Adrenal gland (tissue), 12 donors: ENCODE data around the gene WWOX. TPM values are rescaled to one million over a fixed set of nuclear protein-coding genes. Genes with fewer than 3 reads are reported as not detected.

Source experiments
- DNase-seq, 7 donors: peaks; one replicate each; pipeline ENCODE4 v3.0.0-alpha.2; 2019 to 2020
- H3K27ac ChIP-seq, 5 donors: fragments of 200-600 bp; sonication (generic) in 4 of 5; 1 replicate in 3 of 5; 2 replicates in 2 of 5; pipeline versions ENCODE4 v1.5.1 to v1.8.0; 2016 to 2020; ENCODE audit warnings: mild to moderate bottlenecking in 1 of 5
- H3K27me3 ChIP-seq: fragments of 200-600 bp; 2 replicates; pipeline ENCODE4 v1.8.0; 2021
- H3K36me3 ChIP-seq, 2 donors: fragments of 200-600 bp; replicated peaks in 1 of 2; 1 replicate in 1 of 2; 2 replicates in 1 of 2; pipeline versions ENCODE4 v1.5.1 to v1.8.0; 2018 to 2022
- H3K4me1 ChIP-seq, 2 donors: fragments of 200-600 bp; replicated peaks in 1 of 2; 1 replicate in 1 of 2; 2 replicates in 1 of 2; pipeline versions ENCODE4 v1.5.1 to v1.8.0; 2018 to 2021
- H3K4me3 ChIP-seq, 4 donors: fragments of 200-600 bp; sonication (generic) in 3 of 4; one replicate each; pipeline ENCODE4 v1.5.1; 2016 to 2018
- H3K9me3 ChIP-seq, 3 donors: fragments of 200-600 bp; sonication (generic) in 1 of 3; replicated peaks in 1 of 3; 1 replicate in 2 of 3; 2 replicates in 1 of 3; pipeline versions ENCODE4 v1.5.1 to v1.8.0; 2016 to 2021
- CTCF ChIP-seq, 6 experiments: fragments of 450-650 bp in 4 of 6; fragments of 200-600 bp in 2 of 6; sonication (generic) in 1 of 6; IDR thresholded peaks; 1 replicate in 5 of 6; 2 replicates in 1 of 6; pipeline versions ENCODE4 v1.5.1 to v1.8.0; 2016 to 2021; ENCODE audit warnings: antibody characterized with exemption in 6 of 6, mild to moderate bottlenecking in 2 of 6, moderate library complexity in 1 of 6
- POLR2A ChIP-seq, 2 donors: fragments of 450-650 bp; IDR thresholded peaks; one replicate each; pipeline ENCODE4 v1.6.1; 2017; ENCODE audit warnings: antibody characterized with exemption in 2 of 2, mild to moderate bottlenecking in 2 of 2, moderate library complexity in 1 of 2
- WGBS, 4 donors: extraction: QIAGEN DNeasy Blood & Tissue Kit in 2 of 4; methylation state at CpG; one replicate each; pipeline versions ENCODE4 v1.1.5 to v1.1.7; 2013 to 2017; 5-methylcytosine and 5-hydroxymethylcytosine counted together
- intact Hi-C, 2 donors: fragments of 100-400 bp; cut with DNase I; formaldehyde crosslinking; loops; one replicate each; pipeline versions ENCODE4 v1.14.1 to v1.15.0; 2022 to 2023
- polyA plus RNA-seq, 3 donors: library from polyadenylated mRNA; stranded (reverse); fragments of 200-250 nt in 2 of 3; fragments of 350-450 nt in 1 of 3; fragmentation: Illumina TruSeq in 1 of 3; extraction: RNeasy Lipid Tissue Mini Kit (QIAGEN cat#74804) in 1 of 3; gene quantifications; one replicate each; pipeline ENCODE4 v1.2.3, GENCODE V29; 2013 to 2014
- total RNA-seq, 9 donors: library from RNA; depleted of rRNA in 4 of 9; stranded (reverse); fragments of >200 nt in 4 of 9; fragments of 120-200 nt in 1 of 9; fragmentation: NEBNext Ultra II Directional in 1 of 9; extraction: Animal tissue kit (Norgen Biotek cat#: 25700) in 1 of 9; gene quantifications; one replicate each; pipeline versions ENCODE4 v1.1.0 to v1.2.4, GENCODE V29; 2013 to 2023
- donor health status: healthy with polysubstance abuse.
- donor health status: Bipolar disorder and iron deficiency.
- donor health status: DM: yes; HTN: yes; CAD: no.
- donor health status: DM: no; HTN: no; CAD: no.
- donor health status: DM: no; HTN: no; CAD: no.
- donor health status: DM: yes; HTN: yes; CAD: no.

Gene WWOX
- total and polyA plus RNA-seq, 12 donors: 11.8 to 74.6 (median 20.5) TPM

GRCh38 chr16:78325468-78326352 lies 226.3 kb downstream of the WWOX start:
- WGBS, 4 donors: 68 to 75% (median 73%) methylated on average over 6 of the region's 6 CpGs
- H3K4me3 ChIP-seq: no peak overlapping the region
- H3K27ac ChIP-seq: no peak overlapping the region
- H3K36me3 ChIP-seq: no peaks in the 10 kb centered on the region
- TF ChIP-seq CTCF (IDR thresholded peaks at IDR 0.05) (no peak), POLR2A (IDR thresholded peaks at IDR 0.05) (no peak)
- H3K4me1 ChIP-seq: no peaks in the 10 kb centered on the region
- H3K27me3 ChIP-seq: no peaks in the 10 kb centered on the region
- H3K9me3 ChIP-seq: no peaks in the 10 kb centered on the region
- intact Hi-C loops: no loop called here
- no peak for DNase-seq

GRCh38 chr16:78326731-78327130 lies 227.3 kb downstream of the WWOX start:
- no peak for TF ChIP-seq CTCF (IDR thresholded peaks at IDR 0.05)
- no peak for TF ChIP-seq POLR2A (IDR thresholded peaks at IDR 0.05)
- 90 to 93% (median 92%) methylated on average over 3 of the region's 3 CpGs for WGBS, 4 donors
- no peak for DNase-seq

DNA sequence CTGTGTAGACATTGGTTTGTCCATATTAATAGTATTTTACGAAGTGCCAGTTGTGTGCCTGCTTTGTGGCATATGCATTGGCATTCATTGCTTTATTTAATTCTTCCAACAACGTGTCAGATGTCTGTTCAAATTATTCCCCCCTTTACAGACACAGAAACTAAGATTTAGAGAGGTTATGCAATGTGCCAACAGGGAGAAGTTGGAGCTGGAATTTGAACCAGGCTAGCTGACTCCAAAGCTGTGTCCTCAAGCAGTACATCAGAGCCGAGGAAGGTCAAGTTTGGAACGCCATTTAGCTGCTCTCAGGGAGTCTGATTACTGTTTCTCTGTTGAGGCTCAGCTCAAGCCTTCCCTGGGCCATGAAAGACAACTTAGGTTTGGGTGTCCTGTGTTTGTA lies 232.3 kb downstream of the WWOX start:
- intact Hi-C loops: no loop called here
- H3K27me3 ChIP-seq: no peaks in the 10 kb centered on the region
- no peaks in the 10 kb centered on the region for H3K36me3 ChIP-seq
- WGBS, 4 donors: 77 to 85% (median 83%) methylated on average over 4 of the region's 4 CpGs
- H3K9me3 ChIP-seq: no peaks in the 10 kb centered on the region
- H3K4me3 ChIP-seq: no peak overlapping the region
- H3K4me1 ChIP-seq: no peaks in the 10 kb centered on the region
- TF ChIP-seq CTCF (IDR thresholded peaks at IDR 0.05) (no peak), POLR2A (IDR thresholded peaks at IDR 0.05) (no peak)
- no peak for DNase-seq
- H3K27ac ChIP-seq: no peak overlapping the region

More at GRCh38 chr16:78326731-78327130, 227.3 kb downstream of the WWOX start:
- intact Hi-C loops: no loop called here
- Histone ChIP-seq H3K4me1 (no peaks in the 10 kb centered on the region), H3K27me3 (no peaks in the 10 kb centered on the region), H3K27ac (no peak overlapping the region), H3K9me3 (no peaks in the 10 kb centered on the region), H3K4me3 (no peak overlapping the region), H3K36me3 (no peaks in the 10 kb centered on the region)

- H3K4me3 ChIP-seq: no peak overlapping the region
- intact Hi-C loops: no loop called here
Measured at GRCh38 chr16:78333808-78334207, 234.4 kb downstream of the WWOX start.

More at GRCh38 chr16:78333808-78334207, 234.4 kb downstream of the WWOX start:
- Histone ChIP-seq H3K9me3 (no peaks in the 10 kb centered on the region), H3K27ac (no peak overlapping the region), H3K27me3 (no peaks in the 10 kb centered on the region), H3K36me3 (no peaks in the 10 kb centered on the region), H3K4me1 (no peaks in the 10 kb centered on the region)
- 90 to 94% (median 92%) methylated on average over 5 of the region's 5 CpGs for WGBS, 4 donors
- no peak for DNase-seq
- TF ChIP-seq POLR2A (IDR thresholded peaks at IDR 0.05) (no peak), CTCF (IDR thresholded peaks at IDR 0.05) (no peak)
